OCI-LY3 (cell line): ENCODE measurements around the gene FRMPD2.
"Not testable (repeated sequence)": the region's sequence is repeated elsewhere in the genome, so short reads cannot be mapped to it uniquely, and the experiment has no call there.

Experiments used
- H2AFZ ChIP-seq: fragments of 200-600, 300-600 bp; shearing (Covaris generic); 2 replicates; pipeline ENCODE4 v1.6.0; 2014; ENCODE audit warnings: antibody characterized with exemption, low read depth, low read length
- H3K27ac ChIP-seq: fragments of 200-600, 300-600 bp; sonication (generic); 2 replicates; pipeline ENCODE4 v1.5.1; 2014; ENCODE audit warnings: mild to moderate bottlenecking, low read length, moderate library complexity, mixed read lengths
- H3K27me3 ChIP-seq: fragments of 200-600, 300-600 bp; sonication (generic); 2 replicates; pipeline ENCODE4 v1.6.1; 2014; ENCODE audit warnings: low read depth, low read length, mixed read lengths
- H3K36me3 ChIP-seq: fragments of 200-600, 300-600 bp; sonication (generic); replicated peaks from 2 replicates; pipeline ENCODE3; 2014; ENCODE audit warnings: low read depth, low read length, mixed read lengths
- H3K4me1 ChIP-seq: fragments of 300-600, 200-600 bp; sonication (generic); 2 replicates; pipeline ENCODE4 v1.6.1; 2014; ENCODE audit warnings: low read length, mixed read lengths
- H3K4me2 ChIP-seq: fragments of 200-600, 300-600 bp; sonication (generic); 2 replicates; pipeline ENCODE4 v1.6.1; 2014; ENCODE audit warnings: low read length, mixed read lengths
- H3K4me3 ChIP-seq: fragments of 300-600, 200-600 bp; sonication (generic); 2 replicates; pipeline ENCODE4 v1.5.1; 2014; ENCODE audit warnings: antibody characterized with exemption, mild to moderate bottlenecking, low read length, moderate library complexity
- H3K79me2 ChIP-seq: fragments of 300-600, 200-600 bp; shearing (Covaris generic); 2 replicates; pipeline ENCODE4 v1.6.1; 2014; ENCODE audit warnings: mild to moderate bottlenecking, low read length, mixed read lengths
- H3K9ac ChIP-seq: fragments of 300-600, 200-600 bp; shearing (Covaris generic); 2 replicates; pipeline ENCODE4 v1.6.0; 2014; ENCODE audit warnings: mild to moderate bottlenecking, low read length, moderate library complexity
- H3K9me3 ChIP-seq: fragments of 200-600, 300-600 bp; shearing (Covaris generic); 2 replicates; pipeline ENCODE4 v1.6.1; 2014; ENCODE audit warnings: low read length, mixed read lengths; ENCODE audit not compliant: insufficient read depth
- H4K20me1 ChIP-seq: fragments of 200-600, 300-600 bp; sonication (generic); 2 replicates; pipeline ENCODE4 v1.6.1; 2016; ENCODE audit warnings: low read length, mixed read lengths; ENCODE audit not compliant: insufficient read depth
- CTCF ChIP-seq: fragments of 200-600, 300-600 bp; sonication (generic); IDR thresholded peaks from 2 replicates; pipeline ENCODE4 v1.5.1; 2014; ENCODE audit warnings: antibody characterized with exemption, low read length, low read depth
- EZH2phosphoT487 ChIP-seq: fragments of 200-600 bp; shearing (Covaris generic); IDR thresholded peaks from 2 replicates; pipeline ENCODE4 v1.6.1; 2018; ENCODE audit warnings: antibody characterized with exemption, mixed run types, low read depth

Gene FRMPD2

DNA sequence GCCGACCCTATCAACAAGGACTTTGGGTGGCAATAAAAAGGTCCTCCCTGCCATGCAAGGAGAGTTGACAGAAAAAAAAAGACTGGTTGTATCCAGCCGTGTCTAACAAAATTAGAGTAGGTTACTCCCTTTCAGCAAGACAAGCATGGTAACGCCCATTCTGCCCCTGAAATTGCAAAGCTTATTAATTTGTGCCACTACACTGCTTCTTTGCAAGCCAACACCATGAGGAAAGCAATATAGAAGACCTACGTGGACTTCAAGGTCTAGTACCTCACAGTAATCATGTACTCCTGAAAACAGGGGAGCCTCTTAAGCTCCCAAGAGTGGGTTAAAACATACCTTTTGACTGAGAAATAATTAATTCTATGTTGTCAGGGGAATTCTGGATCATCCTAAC is 90.3 kb downstream of the FRMPD2 start:
- no peak overlapping the region for H3K4me3 ChIP-seq
- no peaks in the 10 kb centered on the region for H3K27me3 ChIP-seq
- H3K9ac ChIP-seq = no peak overlapping the region
- H3K36me3 ChIP-seq = no peaks in the 10 kb centered on the region
- H3K4me2 ChIP-seq = no peak overlapping the region
- no peaks in the 10 kb centered on the region for H3K79me2 ChIP-seq
- no peaks in the 10 kb centered on the region for H3K4me1 ChIP-seq
- TF ChIP-seq CTCF (no peak), EZH2phosphoT487 (no peak)
- no peak overlapping the region for H2AFZ ChIP-seq
- no peaks in the 10 kb centered on the region for H4K20me1 ChIP-seq
- H3K27ac ChIP-seq = no peak overlapping the region
- no peaks in the 10 kb centered on the region for H3K9me3 ChIP-seq

DNA sequence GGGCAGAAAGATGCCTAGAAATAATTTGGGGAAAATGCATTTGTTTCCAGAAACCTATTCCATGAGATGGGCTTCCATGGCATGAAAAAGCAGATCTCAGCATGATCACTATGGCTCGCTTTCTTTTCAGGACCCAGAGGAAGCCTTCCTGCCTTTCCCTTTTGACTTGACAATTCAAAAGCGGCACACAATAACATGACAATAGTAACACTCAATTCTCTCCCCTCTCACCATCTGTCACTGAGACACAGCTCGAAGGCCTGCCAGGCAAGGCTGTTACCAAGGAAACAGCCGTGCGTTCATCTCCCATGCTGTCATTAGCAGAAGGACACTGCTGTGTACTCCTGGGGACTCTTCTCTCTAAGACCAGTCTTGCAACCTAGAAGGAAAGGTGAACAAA is 101.8 kb downstream of the FRMPD2 start:
- H3K4me1 ChIP-seq, H3K4me3 ChIP-seq, H2AFZ ChIP-seq, H4K20me1 ChIP-seq, H3K36me3 ChIP-seq, H3K79me2 ChIP-seq, H3K9me3 ChIP-seq, H3K27me3 ChIP-seq, H3K9ac ChIP-seq, H3K27ac ChIP-seq, H3K4me2 ChIP-seq: not testable (repeated sequence)

GRCh38 chr10:48160670-48161069 is 113.8 kb downstream of the FRMPD2 start:
- H3K27ac ChIP-seq, H3K79me2 ChIP-seq, H3K27me3 ChIP-seq, H2AFZ ChIP-seq, H3K4me1 ChIP-seq, H3K9me3 ChIP-seq, H4K20me1 ChIP-seq, H3K36me3 ChIP-seq, H3K9ac ChIP-seq, H3K4me3 ChIP-seq, H3K4me2 ChIP-seq: not testable (repeated sequence)

DNA sequence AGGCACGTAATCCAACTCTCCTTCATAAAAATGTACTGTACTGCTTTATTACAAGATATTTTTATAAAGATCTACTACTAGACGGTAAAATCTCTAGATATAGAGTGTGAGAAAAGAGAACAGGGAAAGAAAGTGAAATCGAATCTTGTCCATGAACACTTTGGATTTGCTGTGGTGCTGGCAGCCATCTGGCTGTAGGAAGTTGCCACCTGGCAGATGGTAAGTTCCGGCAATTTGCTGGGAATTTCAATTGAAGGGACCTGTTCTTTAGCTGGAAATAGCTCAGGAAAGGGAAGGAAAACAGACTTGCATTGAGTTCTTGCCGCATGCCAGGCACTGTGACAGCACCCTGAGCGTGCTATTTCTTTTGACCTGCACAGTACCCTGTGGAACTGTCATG is 114.3 kb downstream of the FRMPD2 start:
- H3K27me3 ChIP-seq, H3K79me2 ChIP-seq, H3K9ac ChIP-seq, H3K27ac ChIP-seq, H3K4me3 ChIP-seq, H2AFZ ChIP-seq, H3K4me2 ChIP-seq, H3K9me3 ChIP-seq, H3K36me3 ChIP-seq, H4K20me1 ChIP-seq, H3K4me1 ChIP-seq: not testable (repeated sequence)

GRCh38 chr10:48154211-48155140 is 120.0 kb downstream of the FRMPD2 start:
- not testable (repeated sequence) for H3K4me2 ChIP-seq, H3K4me1 ChIP-seq, H3K4me3 ChIP-seq, H3K27ac ChIP-seq, H3K9ac ChIP-seq, H3K79me2 ChIP-seq, H2AFZ ChIP-seq, H3K9me3 ChIP-seq, H4K20me1 ChIP-seq, H3K36me3 ChIP-seq, H3K27me3 ChIP-seq

- H3K4me3 ChIP-seq, H4K20me1 ChIP-seq, H3K79me2 ChIP-seq: not testable (repeated sequence)
These were observed 126.9 kb downstream of the FRMPD2 start for GRCh38 chr10:48147643-48148042.

GRCh38 chr10:48143721-48144642 is 130.5 kb downstream of the FRMPD2 start:
- not testable (repeated sequence) for H3K4me1 ChIP-seq, H3K9ac ChIP-seq, H3K4me2 ChIP-seq, H3K9me3 ChIP-seq, H4K20me1 ChIP-seq, H3K79me2 ChIP-seq, H2AFZ ChIP-seq, H3K27ac ChIP-seq, H3K27me3 ChIP-seq, H3K36me3 ChIP-seq, H3K4me3 ChIP-seq

More at GRCh38 chr10:48147643-48148042, 126.9 kb downstream of the FRMPD2 start:
- H3K9ac ChIP-seq, H2AFZ ChIP-seq, H3K27me3 ChIP-seq, H3K9me3 ChIP-seq, H3K36me3 ChIP-seq, H3K4me2 ChIP-seq, H3K4me1 ChIP-seq, H3K27ac ChIP-seq: not testable (repeated sequence)

- H3K27ac ChIP-seq, H3K4me2 ChIP-seq, H3K9me3 ChIP-seq, H3K27me3 ChIP-seq, H3K9ac ChIP-seq, H2AFZ ChIP-seq, H4K20me1 ChIP-seq, H3K36me3 ChIP-seq, H3K4me3 ChIP-seq, H3K79me2 ChIP-seq, H3K4me1 ChIP-seq: not testable (repeated sequence)
These were observed 133.5 kb downstream of the FRMPD2 start for GRCh38 chr10:48140949-48141348.
